ENCODE data around the gene GRIK4.

- TF ChIP-seq YY1 (IDR thresholded peaks at IDR 0.05; ENCODE audit: insufficient read depth, insufficient read length) (no peak), ZNF274 (IDR thresholded peaks at IDR 0.05; ENCODE audit: low read depth, low read length) (no peak), SUZ12 (IDR thresholded peaks at IDR 0.05; ENCODE audit: extremely low read depth, insufficient read depth, insufficient read length) (no peak)
Measured at GRCh38 chr11:120786206-120786735, 274.7 kb downstream of the GRIK4 start.

Measured in NT2/D1 (cell line).